ENCODE results near the gene PEX5. TPM values are rescaled to one million over a fixed set of nuclear protein-coding genes. Genes with fewer than 3 reads are reported as not detected.
"Not testable (repeated sequence)": the region's sequence is repeated elsewhere in the genome, so short reads cannot be mapped to it uniquely, and the experiment has no call there.

The PEX5 gene
- total RNA-seq, 6 experiments from 2014 or later, result 19.8 to 24.4 (median 22.2) TPM

GRCh38 chr12:7175493-7175892, 14.0 kb upstream of the PEX5 start:
- H3K4me1 Mint-ChIP-seq (ENCODE audit: low read depth), result peaks cover 20% of the 10 kb centered on the region

DNA sequence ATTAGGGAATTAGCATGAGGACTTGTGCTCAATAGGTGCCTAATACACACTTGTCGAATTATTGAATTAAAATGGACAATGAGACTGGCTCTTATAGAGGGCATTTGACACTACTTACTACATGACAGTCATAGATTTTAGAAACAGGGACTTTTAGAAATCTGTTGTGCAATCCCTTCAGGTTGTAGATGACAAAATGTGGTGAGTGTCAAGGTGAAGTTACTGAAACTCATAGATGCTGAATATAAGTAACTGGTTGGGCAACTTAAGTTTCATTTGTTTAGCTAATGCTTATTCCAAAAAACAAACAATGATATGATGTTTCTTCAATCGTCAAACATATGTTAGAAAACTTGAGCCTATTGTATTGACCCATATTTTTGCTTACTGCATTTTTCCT, 12.9 kb upstream of the PEX5 start:
- DNase-seq, result no peak
- H3K27me3 Mint-ChIP-seq (ENCODE audit: insufficient read depth), result no peaks in the 10 kb centered on the region; the same call in 1 of the 2 replicates
- TF ChIP-seq CTCF (IDR thresholded peaks at IDR 0.05), result no peak

More at GRCh38 chr12:7175493-7175892, 14.0 kb upstream of the PEX5 start:
- Mint-ChIP-seq H3K4me3 (0 out of 2 replicates have a peak overlapping the region, but pooled peaks have one; percentile 10), H3K36me3 (ENCODE audit: low read depth) (peaks cover 3% of the 10 kb centered on the region; the same call in 1 of the 2 replicates), H3K27me3 (ENCODE audit: insufficient read depth) (no peaks in the 10 kb centered on the region; the same call in 1 of the 2 replicates), H3K9me3 (peaks cover 35% of the 10 kb centered on the region), H3K27ac (peak overlapping the region; percentile 76)
- TF ChIP-seq CTCF (IDR thresholded peaks at IDR 0.05), result no peak
- peak; percentile 62 for DNase-seq

GRCh38 chr12:7178481-7178880, 11.0 kb upstream of the PEX5 start:
- TF ChIP-seq CTCF (IDR thresholded peaks at IDR 0.05), result no peak

More for the DNA sequence above, 12.9 kb upstream of the PEX5 start:
- Mint-ChIP-seq H3K4me3 (no peak overlapping the region), H3K27ac (no peak overlapping the region), H3K36me3 (ENCODE audit: low read depth) (no peaks in the 10 kb centered on the region), H3K4me1 (ENCODE audit: low read depth) (peaks cover 29% of the 10 kb centered on the region), H3K9me3 (peaks cover 24% of the 10 kb centered on the region)

GRCh38 chr12:7180685-7181084, 8.8 kb upstream of the PEX5 start:
- Mint-ChIP-seq H3K9me3 (peaks cover 4% of the 10 kb centered on the region; the same call in 1 of the 2 replicates), H3K4me1 (ENCODE audit: low read depth) (peaks cover 18% of the 10 kb centered on the region), H3K36me3 (ENCODE audit: low read depth) (no peaks in the 10 kb centered on the region), H3K4me3 (no peak overlapping the region; the same call in 1 of the 2 replicates), H3K27ac (peak overlapping the region; percentile 69; the same call in 1 of the 2 replicates), H3K27me3 (ENCODE audit: insufficient read depth) (no peaks in the 10 kb centered on the region; the same call in none of the 2 replicates)
- TF ChIP-seq CTCF (IDR thresholded peaks at IDR 0.05), result no peak
- peak; percentile 45 for DNase-seq

More at GRCh38 chr12:7178481-7178880, 11.0 kb upstream of the PEX5 start:
- H3K27me3 Mint-ChIP-seq (ENCODE audit: insufficient read depth), result no peaks in the 10 kb centered on the region; the same call in 1 of the 2 replicates
- no peaks in the 10 kb centered on the region for H3K36me3 Mint-ChIP-seq (ENCODE audit: low read depth)
- H3K27ac Mint-ChIP-seq, result no peak overlapping the region
- H3K9me3 Mint-ChIP-seq, result peaks cover 6% of the 10 kb centered on the region; the same call in 1 of the 2 replicates
- H3K4me3 Mint-ChIP-seq, result no peak overlapping the region
- no peak for DNase-seq
- H3K4me1 Mint-ChIP-seq (ENCODE audit: low read depth), result peaks cover 29% of the 10 kb centered on the region

DNA sequence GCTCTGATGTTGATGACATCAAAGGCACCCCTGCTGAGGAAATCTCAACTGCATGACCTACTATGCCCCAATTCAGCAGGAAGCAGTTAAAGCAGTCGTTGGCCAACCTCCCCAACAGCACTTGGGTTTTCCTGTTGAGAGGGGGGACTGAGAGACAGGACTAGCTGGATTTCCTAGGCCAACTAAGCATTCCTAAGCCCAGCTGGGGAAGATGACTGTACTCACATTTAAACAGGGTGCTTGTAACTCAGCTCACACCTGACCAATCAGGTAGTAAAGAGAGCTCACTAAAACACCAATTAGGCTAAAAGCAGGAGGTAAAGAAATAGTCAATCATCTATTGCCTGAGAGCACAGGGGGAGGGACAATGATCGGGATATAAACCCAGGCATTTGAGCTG, 3.4 kb upstream of the PEX5 start:
- not testable (repeated sequence) for H3K9me3 Mint-ChIP-seq; H3K4me3 Mint-ChIP-seq; H3K36me3 Mint-ChIP-seq (ENCODE audit: low read depth); H3K27me3 Mint-ChIP-seq (ENCODE audit: insufficient read depth); H3K27ac Mint-ChIP-seq; DNase-seq
- H3K4me1 Mint-ChIP-seq (ENCODE audit: low read depth), result peaks cover 29% of the 10 kb centered on the region

DNA sequence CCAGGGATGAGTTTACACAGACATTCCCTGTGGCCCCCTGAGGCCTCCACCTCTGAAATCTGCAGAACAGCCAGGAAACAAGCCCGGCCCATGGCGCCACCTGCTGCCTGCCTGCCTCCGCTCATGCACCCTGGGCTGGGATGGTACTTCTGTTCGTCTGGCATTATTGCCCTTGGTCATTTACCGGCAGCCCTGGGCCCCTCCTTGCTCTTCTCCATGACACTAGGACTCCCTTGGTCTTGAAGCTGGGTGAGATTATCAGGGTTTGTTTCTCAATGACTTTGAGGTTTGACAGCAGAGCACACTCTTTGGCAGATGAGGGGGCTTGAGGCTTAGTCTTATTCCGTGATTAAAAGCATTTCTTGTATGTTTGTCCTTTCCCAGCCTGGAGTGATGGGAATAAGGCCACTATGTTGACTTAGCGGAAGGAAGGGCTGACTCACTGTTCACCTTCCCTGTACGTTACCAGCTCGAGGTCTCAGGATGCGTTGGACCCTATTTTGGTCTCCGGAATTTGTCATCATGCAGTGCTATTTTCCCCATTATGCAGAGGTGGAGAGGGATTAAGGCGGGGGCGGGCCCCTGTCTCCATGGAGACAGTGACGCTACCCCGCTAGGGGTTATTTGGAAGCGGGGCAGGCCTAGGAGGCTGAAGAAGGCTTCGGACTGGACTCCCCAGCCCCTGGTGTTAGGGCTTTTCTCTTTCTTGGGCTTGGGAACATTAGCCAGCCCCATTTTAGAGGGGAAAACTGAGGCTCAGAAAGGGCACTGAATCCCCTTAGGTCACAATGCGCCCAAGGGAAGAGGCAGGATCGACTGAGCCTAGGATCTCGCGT, 706 bp upstream of the PEX5 start:
- DNase-seq, result peak; percentile 73
- peak; percentile 86 for TF ChIP-seq CTCF (IDR thresholded peaks at IDR 0.05)
- Mint-ChIP-seq H3K27me3 (ENCODE audit: insufficient read depth) (peaks cover 2% of the 10 kb centered on the region), H3K36me3 (ENCODE audit: low read depth) (peaks cover 20% of the 10 kb centered on the region), H3K4me3 (peak overlapping the region; percentile 94), H3K9me3 (no peaks in the 10 kb centered on the region), H3K27ac (peak overlapping the region; percentile 98), H3K4me1 (ENCODE audit: low read depth) (peaks cover 35% of the 10 kb centered on the region)

Measured in HFFc6 (cell line).